SK-MEL-5 (cell line): ENCODE measurements around the gene NAV1. TPM values are rescaled to one million over a fixed set of nuclear protein-coding genes. Genes with fewer than 3 reads are reported as not detected.
"Not testable (repeated sequence)": the region's sequence is repeated elsewhere in the genome, so short reads cannot be mapped to it uniquely, and the experiment has no call there.

Source experiments
- DNase-seq: peaks from one replicate; pipeline ENCODE4 v3.0.0-alpha.2; 2016; ENCODE audit warnings: low read depth, low spot score
- in situ Hi-C: cut with HindIII; loops from 2 replicates; pipeline ENCODE4 v1.10.0; 2016; ENCODE audit warnings: low sequenced_read_pairs, high pct_unique_total_duplicates, low pct_unique_long_range_greater_than_20kb
- total RNA-seq: library from RNA; depleted of rRNA; stranded (reverse); fragments of >200 nt; shearing (Covaris generic); gene quantifications from 2 replicates; pipeline ENCODE4 v1.2.3, GENCODE V29; 2014

NAV1 gene
- total RNA-seq, 1 experiment from 2014 or later, result 15.3 TPM

GRCh38 chr1:201568265-201568664 is 29.3 kb downstream of the NAV1 start:
- in situ Hi-C loops, result no loop called here
- no peak for DNase-seq

GRCh38 chr1:201568859-201569294 is 29.9 kb downstream of the NAV1 start:
- no peak for DNase-seq
- in situ Hi-C loops, result no loop called here

GRCh38 chr1:201570181-201570885 is 31.4 kb downstream of the NAV1 start:
- no peak for DNase-seq
- in situ Hi-C loops, result no loop called here

- no peak for DNase-seq
- in situ Hi-C loops, result no loop called here
Measured at GRCh38 chr1:201570886-201571624, 32.1 kb downstream of the NAV1 start.

GRCh38 chr1:201573030-201573429 is 34.1 kb downstream of the NAV1 start:
- in situ Hi-C loops, result no loop called here
- peak; percentile 32 for DNase-seq

GRCh38 chr1:201573923-201574322 is 35.0 kb downstream of the NAV1 start:
- DNase-seq, result no peak
- in situ Hi-C loops, result no loop called here

GRCh38 chr1:201575912-201576311 is 37.0 kb downstream of the NAV1 start:
- in situ Hi-C loops, result no loop called here
- no peak for DNase-seq

GRCh38 chr1:201576914-201577313 is 38.0 kb downstream of the NAV1 start:
- DNase-seq, result no peak
- in situ Hi-C loops, result no loop called here

- DNase-seq, result no peak
- in situ Hi-C loops, result no loop called here
Measured at GRCh38 chr1:201578008-201578888, 39.3 kb downstream of the NAV1 start.

GRCh38 chr1:201581371-201581770 is 42.4 kb downstream of the NAV1 start:
- in situ Hi-C loops, DNase-seq: not testable (repeated sequence)

- DNase-seq, result no peak
- in situ Hi-C loops, result no loop called here
Measured at GRCh38 chr1:201582705-201583442, 43.9 kb downstream of the NAV1 start.

GRCh38 chr1:201583663-201584062 is 44.7 kb downstream of the NAV1 start:
- no peak for DNase-seq
- in situ Hi-C loops, result no loop called here

GRCh38 chr1:201584471-201585092 is 45.7 kb downstream of the NAV1 start:
- no peak for DNase-seq
- in situ Hi-C loops, result no loop called here

- in situ Hi-C loops, result no loop called here
- no peak for DNase-seq
Measured at GRCh38 chr1:201585093-201585483, 46.2 kb downstream of the NAV1 start.

GRCh38 chr1:201585901-201586300 is 47.0 kb downstream of the NAV1 start:
- in situ Hi-C loops, result no loop called here

GRCh38 chr1:201586806-201587205 is 47.9 kb downstream of the NAV1 start:
- in situ Hi-C loops, result no loop called here
- no peak for DNase-seq

More at GRCh38 chr1:201585901-201586300, 47.0 kb downstream of the NAV1 start:
- no peak for DNase-seq

- in situ Hi-C loops, result no loop called here
Measured at GRCh38 chr1:201587729-201588128, 48.8 kb downstream of the NAV1 start.

More at GRCh38 chr1:201587729-201588128, 48.8 kb downstream of the NAV1 start:
- no peak for DNase-seq
